ENCODE results near the gene MEIKIN.
"Not testable (repeated sequence)": the region's sequence is repeated elsewhere in the genome, so short reads cannot be mapped to it uniquely, and the experiment has no call there.

Gene MEIKIN

DNA sequence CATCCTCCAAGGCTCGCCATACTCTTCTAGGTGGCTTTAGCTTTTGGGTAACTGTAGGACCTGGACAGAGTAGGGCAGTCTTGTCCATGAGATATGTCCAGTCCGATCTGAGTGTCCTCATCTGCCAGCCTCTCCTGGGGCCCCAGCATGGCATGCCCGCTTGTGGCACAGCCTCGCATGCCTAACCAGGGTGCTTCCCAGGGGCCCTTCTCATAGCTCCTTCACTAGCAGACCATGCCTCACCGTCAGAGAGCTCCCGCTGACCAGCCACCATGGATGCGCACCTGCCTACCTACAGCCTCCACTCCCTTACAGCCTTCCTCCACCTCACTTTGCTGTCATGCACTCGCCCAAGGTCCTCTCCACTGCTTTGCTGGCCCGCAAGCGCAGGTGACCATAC lies 88.1 kb downstream of the MEIKIN start:
- in situ Hi-C loops (cut with HindIII; ENCODE audit: low pct_unique_long_range_greater_than_20kb, low sequenced_read_pairs), result no loop called here
- no peak for TF ChIP-seq JUND (IDR thresholded peaks at IDR 0.05; ENCODE audit: low read depth)
- no peak for DNase-seq (ENCODE audit: low read depth in 1 of 2, low spot score in 1 of 2)

DNA sequence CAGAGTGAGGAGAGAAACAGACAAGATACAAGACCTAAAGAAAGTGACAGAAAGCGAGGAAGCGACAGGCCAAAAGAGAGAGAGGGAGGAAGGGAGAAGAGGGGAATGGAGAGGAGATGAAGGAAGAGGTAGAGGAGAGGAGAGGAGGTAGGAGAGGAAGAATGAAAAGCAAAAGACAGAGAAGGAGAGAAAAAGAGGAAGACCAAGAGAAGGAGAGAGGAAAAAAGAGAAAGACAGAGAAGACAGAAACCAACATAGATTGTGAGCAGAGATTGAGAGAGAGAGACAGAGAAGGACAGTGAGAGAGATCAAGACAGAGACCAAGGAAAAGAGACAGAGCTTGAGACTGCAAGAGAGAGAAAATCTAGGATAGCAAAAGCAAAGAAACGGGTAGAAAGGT lies 90.0 kb downstream of the MEIKIN start:
- in situ Hi-C loops (cut with HindIII; ENCODE audit: low pct_unique_long_range_greater_than_20kb, low sequenced_read_pairs), result no loop called here
- no peak for TF ChIP-seq JUND (IDR thresholded peaks at IDR 0.05; ENCODE audit: low read depth)
- DNase-seq (ENCODE audit: low read depth in 1 of 2, low spot score in 1 of 2), result no peak

DNA sequence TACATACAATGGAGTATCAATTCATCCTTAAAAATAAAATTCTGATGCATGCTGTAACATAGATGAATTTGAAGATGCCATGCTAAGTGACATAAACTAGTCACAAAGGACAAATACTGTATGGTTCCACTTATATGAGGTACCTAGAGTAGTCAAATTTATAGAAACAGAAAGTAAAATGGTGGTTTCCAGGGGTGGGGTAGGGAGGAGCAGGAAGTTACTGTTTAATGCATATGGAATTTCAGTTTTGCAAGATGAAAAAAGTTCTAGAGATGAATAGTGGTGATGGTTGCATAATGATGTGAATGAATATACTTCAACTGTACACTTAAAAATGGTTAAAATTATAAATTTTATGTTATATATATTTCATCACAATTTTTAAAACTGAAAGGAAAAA lies 91.3 kb downstream of the MEIKIN start:
- no peak for DNase-seq (ENCODE audit: low read depth in 1 of 2, low spot score in 1 of 2)
- in situ Hi-C loops (cut with HindIII; ENCODE audit: low pct_unique_long_range_greater_than_20kb, low sequenced_read_pairs), result no loop called here
- TF ChIP-seq JUND (IDR thresholded peaks at IDR 0.05; ENCODE audit: low read depth), result no peak

DNA sequence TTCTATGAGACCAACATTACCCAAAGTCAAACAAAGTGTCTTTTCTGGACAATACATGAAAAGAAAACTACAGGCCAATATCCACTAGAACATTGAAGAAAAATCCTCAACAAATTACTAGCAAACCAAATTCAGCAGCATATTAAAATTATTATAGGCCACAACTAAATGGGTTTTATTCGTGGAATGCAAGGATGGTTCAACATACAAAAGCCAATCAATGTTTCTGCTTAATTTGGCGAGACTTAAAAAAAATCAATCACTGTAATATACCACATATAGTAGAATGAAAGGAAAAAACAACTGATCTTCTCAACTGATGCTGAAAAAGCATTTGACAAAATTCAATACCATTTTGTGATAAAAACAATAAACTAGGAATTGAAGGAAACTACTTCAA lies 96.8 kb downstream of the MEIKIN start:
- no peak for TF ChIP-seq JUND (IDR thresholded peaks at IDR 0.05; ENCODE audit: low read depth)
- in situ Hi-C loops (cut with HindIII; ENCODE audit: low pct_unique_long_range_greater_than_20kb, low sequenced_read_pairs), result no loop called here
- DNase-seq (ENCODE audit: low read depth in 1 of 2, low spot score in 1 of 2), result no peak

DNA sequence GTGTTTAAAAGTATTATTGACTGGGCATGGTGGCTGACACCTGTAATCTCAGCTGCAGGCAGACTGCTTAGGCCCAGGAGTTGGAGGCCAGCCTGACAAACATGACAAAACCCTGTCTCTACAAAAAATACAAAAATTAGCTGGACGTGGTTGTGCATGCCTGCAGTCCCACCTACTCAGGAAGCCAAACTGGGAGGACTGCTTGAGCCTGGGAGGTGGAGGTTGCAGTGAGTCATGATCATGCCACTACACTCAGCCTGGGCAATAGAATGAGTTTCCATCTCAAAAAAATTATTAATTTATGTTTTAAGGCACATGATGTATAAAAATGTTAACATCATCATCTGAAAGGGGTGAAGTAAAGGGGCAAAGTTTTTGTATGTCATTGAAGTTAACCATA lies 98.9 kb downstream of the MEIKIN start:
- no peak for DNase-seq (ENCODE audit: low read depth in 1 of 2, low spot score in 1 of 2)
- in situ Hi-C loops (cut with HindIII; ENCODE audit: low pct_unique_long_range_greater_than_20kb, low sequenced_read_pairs), result no loop called here

DNA sequence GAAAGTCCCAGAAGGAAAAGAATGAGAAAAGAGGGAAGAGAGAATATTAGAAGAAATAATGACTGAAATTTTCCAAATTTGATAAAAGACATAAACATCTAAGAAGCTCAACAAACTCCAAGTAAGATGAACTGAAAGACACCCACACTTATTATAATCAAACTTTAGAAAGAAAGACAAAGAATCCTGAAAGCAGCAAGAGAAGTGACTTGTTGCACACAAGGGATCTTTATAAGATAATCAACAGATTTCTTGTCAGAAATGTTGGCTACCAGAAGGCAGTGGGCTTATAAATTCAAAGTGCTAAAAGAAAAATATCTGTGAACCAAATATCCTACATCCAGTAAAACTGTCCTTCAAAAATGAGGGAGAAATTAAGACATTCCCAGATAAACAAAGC lies 99.6 kb downstream of the MEIKIN start:
- in situ Hi-C loops (cut with HindIII; ENCODE audit: low pct_unique_long_range_greater_than_20kb, low sequenced_read_pairs), result no loop called here
- no peak for DNase-seq (ENCODE audit: low read depth in 1 of 2, low spot score in 1 of 2)
- no peak for TF ChIP-seq JUND (IDR thresholded peaks at IDR 0.05; ENCODE audit: low read depth)

More for the DNA sequence above, 98.9 kb downstream of the MEIKIN start:
- no peak for TF ChIP-seq JUND (IDR thresholded peaks at IDR 0.05; ENCODE audit: low read depth)

DNA sequence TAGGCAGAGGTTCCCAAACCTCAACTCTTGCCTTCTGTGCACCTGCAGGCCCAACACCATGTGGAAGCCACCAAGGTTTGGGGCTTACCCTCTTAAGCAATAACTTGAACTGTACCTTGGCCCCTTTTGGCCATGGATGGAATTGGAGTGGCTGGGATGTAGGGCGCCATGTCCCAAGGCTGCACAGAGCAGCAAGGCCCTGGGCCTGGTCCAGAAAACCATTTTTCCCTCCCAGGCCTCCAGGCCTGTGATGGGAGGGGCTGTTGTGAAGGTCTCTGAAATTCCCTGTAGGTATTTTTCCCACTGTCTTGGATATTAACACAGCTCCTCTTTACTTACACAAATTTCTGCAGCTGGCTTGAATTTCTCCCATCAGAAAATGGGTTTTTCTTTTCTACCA lies 102.5 kb downstream of the MEIKIN start:
- in situ Hi-C loops (cut with HindIII; ENCODE audit: low pct_unique_long_range_greater_than_20kb, low sequenced_read_pairs); DNase-seq (ENCODE audit: low read depth in 1 of 2, low spot score in 1 of 2): not testable (repeated sequence)

DNA sequence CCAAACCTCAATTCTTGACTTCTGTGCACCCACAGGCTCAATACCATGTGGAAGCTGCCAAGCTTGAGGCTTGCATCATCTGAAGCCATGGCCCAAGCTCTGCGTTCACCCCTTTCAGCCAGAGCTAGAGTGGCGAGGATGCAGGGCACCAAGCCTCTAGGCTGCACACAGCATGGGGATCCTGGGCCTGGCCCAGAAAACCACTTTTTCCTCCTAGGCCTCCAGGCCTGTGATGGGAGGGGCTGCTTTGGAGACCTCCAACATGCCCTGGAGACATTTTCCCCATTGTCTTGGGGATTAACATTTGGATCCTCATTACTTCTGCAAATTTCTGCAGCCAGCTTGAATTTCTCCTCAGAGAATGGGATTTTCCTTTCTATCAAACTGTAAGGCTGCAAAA lies 112.8 kb downstream of the MEIKIN start:
- DNase-seq (ENCODE audit: low read depth in 1 of 2, low spot score in 1 of 2); in situ Hi-C loops (cut with HindIII; ENCODE audit: low pct_unique_long_range_greater_than_20kb, low sequenced_read_pairs): not testable (repeated sequence)

DNA sequence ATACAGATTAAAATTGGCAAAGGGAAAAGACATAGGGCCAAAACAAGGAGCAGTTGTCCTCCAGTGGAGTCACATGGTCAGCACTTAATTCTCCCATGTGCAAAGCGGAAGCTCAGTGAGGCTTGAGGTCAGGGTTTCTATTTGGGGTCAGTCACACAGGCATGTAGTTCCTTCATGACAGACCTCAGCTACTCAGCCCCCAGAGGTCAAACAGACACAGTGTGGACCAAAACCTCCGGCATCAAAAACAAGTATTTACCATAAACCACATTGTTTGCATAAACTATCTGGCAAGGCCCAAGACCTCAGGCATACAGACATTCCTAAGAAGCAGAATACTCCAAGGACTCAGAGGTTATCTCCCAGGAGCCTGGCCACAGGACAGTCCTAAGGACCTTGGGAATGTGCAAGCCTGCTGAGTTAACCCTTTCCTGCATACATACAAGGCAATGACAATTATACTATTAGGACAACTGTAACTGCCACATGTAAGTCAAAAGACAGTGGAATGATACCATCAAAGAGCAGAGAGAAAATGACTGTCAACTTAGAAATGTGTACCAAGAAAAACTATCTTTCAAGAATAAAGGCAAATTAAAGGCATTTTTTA lies 120.0 kb downstream of the MEIKIN start:
- in situ Hi-C loops (cut with HindIII; ENCODE audit: low pct_unique_long_range_greater_than_20kb, low sequenced_read_pairs), result no loop called here
- DNase-seq (ENCODE audit: low read depth in 1 of 2, low spot score in 1 of 2), result no peak

DNA sequence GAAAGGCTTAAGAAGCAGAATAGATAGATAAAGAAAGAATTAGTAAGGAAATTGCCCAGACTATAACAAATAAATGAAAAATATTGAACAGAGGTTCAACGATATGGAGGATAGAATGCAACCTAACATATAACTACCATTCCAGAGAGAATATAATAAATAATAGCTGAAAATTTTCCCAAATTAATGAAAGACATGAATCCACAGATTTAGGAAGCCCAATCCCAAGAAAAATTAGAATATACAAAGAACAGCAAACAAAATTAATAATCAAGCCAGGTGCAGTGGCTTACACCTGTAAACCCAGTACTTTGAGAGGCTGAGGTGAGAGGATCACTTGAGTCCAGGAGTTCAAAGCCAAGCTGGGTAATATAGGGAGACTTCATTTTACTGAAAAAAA lies 120.8 kb downstream of the MEIKIN start:
- DNase-seq (ENCODE audit: low read depth in 1 of 2, low spot score in 1 of 2), result no peak
- in situ Hi-C loops (cut with HindIII; ENCODE audit: low pct_unique_long_range_greater_than_20kb, low sequenced_read_pairs), result no loop called here
- no peak for TF ChIP-seq JUND (IDR thresholded peaks at IDR 0.05; ENCODE audit: low read depth)

More for the DNA sequence above, 120.0 kb downstream of the MEIKIN start:
- no peak for TF ChIP-seq JUND (IDR thresholded peaks at IDR 0.05; ENCODE audit: low read depth)

DNA sequence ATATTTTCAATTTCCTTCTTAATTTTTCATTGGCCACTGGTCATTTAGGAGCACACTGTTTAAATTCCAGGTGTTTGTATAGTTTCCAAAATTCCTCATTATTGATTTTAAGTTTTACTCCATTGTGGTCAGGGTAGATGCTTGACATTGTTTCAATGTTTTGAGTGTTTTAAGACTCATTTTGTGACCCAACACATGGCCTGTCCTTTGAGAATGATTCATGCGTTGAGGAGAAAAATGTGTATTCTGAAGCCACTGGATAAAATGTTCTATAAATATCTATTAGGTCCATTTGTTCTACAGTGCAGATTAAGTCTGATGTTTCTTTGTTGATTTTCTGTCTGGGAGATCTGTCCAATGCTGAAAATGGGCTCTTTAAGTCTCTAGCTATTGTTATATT lies 124.2 kb downstream of the MEIKIN start:
- TF ChIP-seq JUND (IDR thresholded peaks at IDR 0.05; ENCODE audit: low read depth), result no peak
- in situ Hi-C loops (cut with HindIII; ENCODE audit: low pct_unique_long_range_greater_than_20kb, low sequenced_read_pairs), result no loop called here
- no peak for DNase-seq (ENCODE audit: low read depth in 1 of 2, low spot score in 1 of 2)

DNA sequence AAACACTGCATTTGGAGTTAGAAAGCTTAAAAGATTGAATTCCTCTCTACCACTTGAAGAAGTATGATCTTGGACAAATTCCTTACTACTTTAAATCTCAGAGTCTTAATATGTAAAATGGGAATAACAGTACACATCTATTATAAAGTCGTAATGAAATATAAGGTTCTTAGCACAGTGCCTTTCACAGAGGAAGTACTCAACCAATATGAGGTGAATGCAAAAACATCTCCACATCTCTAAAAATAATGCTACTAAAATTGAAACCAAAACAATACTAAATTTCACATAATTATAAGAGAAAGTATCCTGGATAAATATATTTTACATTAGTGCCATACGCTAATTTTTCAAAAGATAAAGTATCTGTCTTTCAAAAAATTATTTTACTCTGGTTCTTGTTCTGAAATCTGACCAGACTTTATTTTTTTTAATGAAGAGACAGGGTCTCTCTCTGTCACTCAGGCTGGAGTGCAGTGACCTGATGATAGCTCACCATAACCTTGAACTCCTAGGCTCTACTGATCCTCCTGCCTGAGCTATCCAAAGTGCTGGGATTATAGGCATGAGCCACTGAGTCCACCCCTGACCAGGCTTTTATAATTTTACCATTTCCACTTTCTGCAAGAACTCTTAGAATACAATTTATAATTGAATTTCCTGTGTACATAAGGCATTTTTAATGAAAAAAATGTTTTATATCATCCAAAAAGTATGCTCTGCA lies 127.3 kb downstream of the MEIKIN start:
- no peak for DNase-seq (ENCODE audit: low read depth in 1 of 2, low spot score in 1 of 2)
- in situ Hi-C loops (cut with HindIII; ENCODE audit: low pct_unique_long_range_greater_than_20kb, low sequenced_read_pairs), result no loop called here

DNA sequence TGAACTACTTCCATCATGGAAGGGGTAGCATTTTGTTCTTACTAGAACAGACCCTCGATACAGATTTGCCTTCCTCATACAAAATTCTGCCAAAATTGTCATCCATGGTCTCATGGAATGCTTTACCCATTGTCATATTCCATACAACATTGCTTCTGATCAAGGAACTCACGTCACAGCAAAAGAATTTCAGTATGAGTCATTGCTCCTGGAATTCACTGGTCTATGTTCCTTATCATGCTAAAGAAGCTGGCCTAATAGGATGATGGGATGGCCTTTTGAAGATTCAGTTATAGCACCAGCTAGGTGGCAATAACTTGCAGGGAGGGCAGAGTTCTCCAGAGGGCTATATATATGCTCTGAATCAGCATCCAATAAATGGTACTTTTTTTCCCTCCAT lies 130.5 kb downstream of the MEIKIN start:
- TF ChIP-seq JUND (IDR thresholded peaks at IDR 0.05; ENCODE audit: low read depth), result no peak
- in situ Hi-C loops (cut with HindIII; ENCODE audit: low pct_unique_long_range_greater_than_20kb, low sequenced_read_pairs), result no loop called here
- no peak for DNase-seq (ENCODE audit: low read depth in 1 of 2, low spot score in 1 of 2)

More for the DNA sequence above, 127.3 kb downstream of the MEIKIN start:
- TF ChIP-seq JUND (IDR thresholded peaks at IDR 0.05; ENCODE audit: low read depth), result no peak

All from T47D (cell line).